GM19099 (cell line): ENCODE results near the gene SLC4A1.

Experiments
- POLR2A ChIP-seq: IDR thresholded peaks from 3 replicates; pipeline ENCODE4 v1.6.1; 2011; ENCODE audit warnings: low read depth; ENCODE audit not compliant: insufficient read length; ENCODE audit errors: extremely low read depth

Gene SLC4A1

GRCh38 chr17:44210342-44211192 is 57.4 kb downstream of the SLC4A1 start:
- TF ChIP-seq POLR2A = peak; percentile 56

- TF ChIP-seq POLR2A = no peak
Observed at GRCh38 chr17:44209786-44210341, 58.1 kb downstream of the SLC4A1 start.

GRCh38 chr17:44207743-44208142 is 60.2 kb downstream of the SLC4A1 start:
- TF ChIP-seq POLR2A = no peak

GRCh38 chr17:44207319-44207718 is 60.6 kb downstream of the SLC4A1 start:
- TF ChIP-seq POLR2A = no peak

GRCh38 chr17:44206825-44207155 is 61.1 kb downstream of the SLC4A1 start:
- TF ChIP-seq POLR2A = no peak

GRCh38 chr17:44205962-44206824 is 61.7 kb downstream of the SLC4A1 start:
- peak; percentile 6 for TF ChIP-seq POLR2A

- TF ChIP-seq POLR2A = peak; percentile 0
Observed at GRCh38 chr17:44204441-44204882, 63.5 kb downstream of the SLC4A1 start.

- TF ChIP-seq POLR2A = peak; percentile 9
Observed at GRCh38 chr17:44203731-44204440, 64.0 kb downstream of the SLC4A1 start.

GRCh38 chr17:44202756-44203155 is 65.2 kb downstream of the SLC4A1 start:
- TF ChIP-seq POLR2A = no peak

GRCh38 chr17:44200478-44201155 is 67.3 kb downstream of the SLC4A1 start:
- peak; percentile 69 for TF ChIP-seq POLR2A

GRCh38 chr17:44199553-44200477 is 68.1 kb downstream of the SLC4A1 start, which contains the start of gene ATXN7L3:
ATXN7L3 (minus strand) TSS chr17:44199884; CDS start chr17:44198070, 1,814 bp downstream.
- peak; percentile 1 for TF ChIP-seq POLR2A

GRCh38 chr17:44198721-44199552 is 69.0 kb downstream of the SLC4A1 start:
- peak; percentile 61 for TF ChIP-seq POLR2A
